ENCODE results near the gene ADM2. TPM values are rescaled to one million over a fixed set of nuclear protein-coding genes. Genes with fewer than 3 reads are reported as not detected.

The ADM2 gene
- total RNA-seq, 2 donors from 2014 or later = 6.0 to 7.0 TPM

DNA sequence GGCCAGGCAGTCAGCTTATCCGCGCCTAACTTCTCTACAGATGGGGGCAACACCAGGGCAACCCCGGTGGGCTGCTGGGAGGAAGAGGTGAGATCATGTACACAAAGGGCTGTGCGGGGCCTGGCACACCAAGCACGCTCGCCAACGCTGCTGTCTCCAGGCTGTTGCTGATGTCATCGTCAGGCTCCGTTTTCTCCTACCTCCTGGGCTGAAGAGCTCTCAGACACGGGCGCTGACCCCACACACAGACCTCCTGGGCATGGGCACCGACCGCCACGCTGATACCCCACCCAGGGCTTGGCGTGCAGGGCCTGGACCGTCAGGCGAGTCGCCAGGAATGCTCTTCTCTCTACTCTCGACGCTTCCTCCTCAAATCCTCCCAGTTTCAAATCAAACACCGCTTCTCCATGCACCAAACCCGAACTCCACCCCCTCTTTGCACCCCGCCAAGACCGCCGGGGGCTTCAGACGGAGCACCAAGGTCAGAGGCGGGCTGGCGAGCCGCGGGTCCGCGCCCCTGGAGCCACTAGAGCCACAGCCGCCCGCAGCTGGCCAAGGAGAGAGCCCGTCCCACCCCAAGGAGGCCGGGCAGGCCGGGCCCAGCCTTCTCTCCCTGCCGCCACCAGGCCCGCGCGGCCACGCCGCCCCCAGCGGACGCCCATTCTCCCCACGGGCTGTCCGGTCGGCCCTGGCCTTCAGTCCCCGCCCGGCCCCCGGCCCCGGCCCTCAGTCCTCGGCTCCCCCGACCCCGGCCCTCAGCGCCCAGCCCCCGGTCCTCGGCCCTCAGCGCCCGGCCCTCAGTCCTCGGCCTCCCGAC is 7.3 kb upstream of the ADM2 start:
- ATAC-seq (no peak), DNase-seq (ENCODE audit: low spot score in 2 of 2) (peak in 1 of 2 donors; percentile 49)
- no peaks in the 10 kb centered on the region for H3K36me3 Mint-ChIP-seq
- no peaks in the 10 kb centered on the region for H3K9me3 Mint-ChIP-seq
- H3K27ac Mint-ChIP-seq = peak overlapping the region; percentile 80 to 96

- DNase-seq (ENCODE audit: low spot score in 2 of 2) = peak; percentile 93 to 95
- Mint-ChIP-seq H3K9me3 (no peaks in the 10 kb centered on the region), H3K36me3 (no peaks in the 10 kb centered on the region), H3K27ac (peak within 1 kb of the TSS; percentile 81 to 96)
- ATAC-seq = peak; percentile 84 to 85
Observed at GRCh38 chr22:50474710-50475651, 6.4 kb upstream of the ADM2 start, which contains the start of gene SBF1. Gene SBF1, minus strand, starts transcription at chr22:50475035. Its CDS starts 195 bp downstream, at chr22:50474840.

- H3K27ac Mint-ChIP-seq = peak overlapping the region in 1 of 2 donors; percentile 81
- H3K9me3 Mint-ChIP-seq = no peaks in the 10 kb centered on the region
- DNase-seq (ENCODE audit: low spot score in 2 of 2) (no peak), ATAC-seq (no peak)
- no peaks in the 10 kb centered on the region for H3K36me3 Mint-ChIP-seq
Observed at GRCh38 chr22:50475652-50476002, 5.7 kb upstream of the ADM2 start.

DNA sequence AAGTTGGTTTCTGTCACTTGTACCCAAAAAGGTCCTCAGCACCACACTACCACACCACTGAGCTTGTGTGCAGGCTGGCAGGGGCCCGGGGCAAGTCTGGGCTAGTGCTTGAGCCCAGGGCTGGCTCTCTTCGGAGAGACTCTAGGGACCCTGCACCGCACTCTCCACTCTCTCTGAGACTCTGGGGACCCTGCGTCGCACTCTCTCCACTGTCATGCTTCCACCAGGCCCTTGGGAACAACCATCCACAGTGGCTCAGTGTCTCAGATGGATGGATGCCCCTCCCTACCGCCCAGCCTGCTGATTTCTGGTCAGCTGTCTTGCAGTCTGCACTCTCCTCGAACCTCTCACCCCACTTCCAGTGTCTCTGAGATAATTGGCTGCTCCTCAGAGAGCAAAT is 4.5 kb upstream of the ADM2 start:
- no peak for DNase-seq (ENCODE audit: low spot score in 2 of 2)
- Mint-ChIP-seq H3K9me3 (no peaks in the 10 kb centered on the region), H3K27ac (peak overlapping the region; percentile 61 to 81), H3K36me3 (no peaks in the 10 kb centered on the region)
- ATAC-seq = no peak

- no peak for ATAC-seq
- DNase-seq (ENCODE audit: low spot score in 2 of 2) = no peak
- H3K36me3 Mint-ChIP-seq = no peaks in the 10 kb centered on the region
- peak overlapping the region in 1 of 2 donors; percentile 36 for H3K27ac Mint-ChIP-seq
- no peaks in the 10 kb centered on the region for H3K9me3 Mint-ChIP-seq
Observed at GRCh38 chr22:50477923-50478322, 3.4 kb upstream of the ADM2 start.

- no peak for DNase-seq (ENCODE audit: low spot score in 2 of 2)
- peak overlapping the region in 1 of 2 donors; percentile 70 for H3K27ac Mint-ChIP-seq
Observed at GRCh38 chr22:50479721-50480120, 1.6 kb upstream of the ADM2 start.

GRCh38 chr22:50481045-50481439 is 301 bp upstream of the ADM2 start:
- Mint-ChIP-seq H3K27ac (no peak overlapping the region), H3K9me3 (no peaks in the 10 kb centered on the region), H3K36me3 (no peaks in the 10 kb centered on the region)
- DNase-seq (ENCODE audit: low spot score in 2 of 2) (no peak), ATAC-seq (no peak)

More at GRCh38 chr22:50479721-50480120, 1.6 kb upstream of the ADM2 start:
- H3K9me3 Mint-ChIP-seq = no peaks in the 10 kb centered on the region
- ATAC-seq = no peak
- H3K36me3 Mint-ChIP-seq = no peaks in the 10 kb centered on the region

- no peak for DNase-seq (ENCODE audit: low spot score in 2 of 2)
- peak in 1 of 2 donors; percentile 28 for ATAC-seq
- Mint-ChIP-seq H3K27ac (peak overlapping the region; percentile 64 to 68), H3K9me3 (no peaks in the 10 kb centered on the region), H3K36me3 (no peaks in the 10 kb centered on the region)
Observed at GRCh38 chr22:50482107-50483074, 1.0 kb downstream of the ADM2 start.

DNA sequence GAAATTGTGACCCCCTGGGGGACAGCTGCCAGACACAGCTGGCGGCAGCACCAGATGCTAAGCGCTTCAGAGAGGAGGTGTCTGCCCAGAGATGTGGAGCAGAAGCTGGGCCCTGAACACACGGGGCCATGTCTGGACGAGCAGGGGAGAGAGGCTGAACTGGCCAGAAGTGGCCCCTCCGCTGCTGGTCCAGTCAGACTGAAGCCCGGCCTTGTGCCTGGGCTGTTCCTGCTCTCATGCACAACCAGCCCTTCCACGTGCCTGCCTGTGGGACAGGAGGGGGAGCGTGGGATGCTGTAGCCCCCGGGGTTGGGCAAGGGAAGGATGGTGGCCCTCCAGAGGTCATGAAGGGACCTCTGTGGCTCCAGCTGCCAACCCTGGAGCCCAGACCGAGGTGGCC is 1.8 kb downstream of the ADM2 start:
- no peaks in the 10 kb centered on the region for H3K9me3 Mint-ChIP-seq

GRCh38 chr22:50483556-50483955 is 2.2 kb downstream of the ADM2 start:
- Mint-ChIP-seq H3K9me3 (no peaks in the 10 kb centered on the region), H3K36me3 (no peaks in the 10 kb centered on the region), H3K27ac (no peak overlapping the region)
- no peak for ATAC-seq
- DNase-seq (ENCODE audit: low spot score in 2 of 2) = no peak

More for the DNA sequence above, 1.8 kb downstream of the ADM2 start:
- ATAC-seq (no peak), DNase-seq (ENCODE audit: low spot score in 2 of 2) (no peak)
- H3K36me3 Mint-ChIP-seq = no peaks in the 10 kb centered on the region
- H3K27ac Mint-ChIP-seq = no peak overlapping the region

DNA sequence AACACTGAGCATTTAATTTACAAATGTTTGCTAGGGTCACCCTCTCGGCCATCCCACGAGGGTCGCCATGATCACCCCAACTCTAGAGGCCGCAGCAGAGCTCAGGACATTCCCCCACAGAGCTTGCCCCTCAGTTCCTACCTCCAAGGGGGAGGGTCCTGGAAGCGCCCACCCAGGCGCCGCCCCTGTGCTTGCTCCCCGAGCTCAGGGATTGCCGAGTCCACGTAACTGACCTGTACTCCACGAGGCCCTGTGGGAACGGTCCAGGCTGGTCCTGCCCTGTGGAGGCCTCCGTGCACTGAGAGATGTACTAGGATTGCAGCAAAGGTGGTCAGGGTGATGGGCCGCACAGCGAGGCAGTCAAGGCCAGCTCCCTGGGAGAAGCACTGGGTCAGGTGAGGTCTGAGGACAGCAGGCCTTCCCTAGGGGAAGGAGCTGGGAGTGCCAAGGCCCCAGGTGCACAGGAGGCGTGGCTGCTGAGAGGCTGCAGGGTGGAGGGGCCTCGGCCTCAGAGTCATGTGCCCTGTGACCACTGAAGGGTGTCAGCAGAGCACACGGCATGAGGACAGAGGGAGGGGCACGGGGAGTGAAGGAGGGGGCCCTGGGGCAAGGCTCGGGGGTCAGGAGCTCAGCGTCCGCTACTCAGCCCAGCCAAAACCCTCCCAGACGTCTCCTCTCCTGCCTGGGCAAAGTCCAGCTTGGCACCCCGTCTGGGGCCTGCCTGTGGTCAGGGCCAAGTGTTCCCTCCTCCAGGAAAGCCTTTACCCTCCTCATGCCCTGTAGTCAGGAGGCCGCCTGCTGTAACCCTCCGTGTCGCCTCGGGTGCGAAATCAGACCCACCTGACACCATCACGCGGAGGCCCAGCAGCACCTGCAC is 2.9 kb downstream of the ADM2 start:
- no peaks in the 10 kb centered on the region for H3K9me3 Mint-ChIP-seq
- no peak for DNase-seq (ENCODE audit: low spot score in 2 of 2)

DNA sequence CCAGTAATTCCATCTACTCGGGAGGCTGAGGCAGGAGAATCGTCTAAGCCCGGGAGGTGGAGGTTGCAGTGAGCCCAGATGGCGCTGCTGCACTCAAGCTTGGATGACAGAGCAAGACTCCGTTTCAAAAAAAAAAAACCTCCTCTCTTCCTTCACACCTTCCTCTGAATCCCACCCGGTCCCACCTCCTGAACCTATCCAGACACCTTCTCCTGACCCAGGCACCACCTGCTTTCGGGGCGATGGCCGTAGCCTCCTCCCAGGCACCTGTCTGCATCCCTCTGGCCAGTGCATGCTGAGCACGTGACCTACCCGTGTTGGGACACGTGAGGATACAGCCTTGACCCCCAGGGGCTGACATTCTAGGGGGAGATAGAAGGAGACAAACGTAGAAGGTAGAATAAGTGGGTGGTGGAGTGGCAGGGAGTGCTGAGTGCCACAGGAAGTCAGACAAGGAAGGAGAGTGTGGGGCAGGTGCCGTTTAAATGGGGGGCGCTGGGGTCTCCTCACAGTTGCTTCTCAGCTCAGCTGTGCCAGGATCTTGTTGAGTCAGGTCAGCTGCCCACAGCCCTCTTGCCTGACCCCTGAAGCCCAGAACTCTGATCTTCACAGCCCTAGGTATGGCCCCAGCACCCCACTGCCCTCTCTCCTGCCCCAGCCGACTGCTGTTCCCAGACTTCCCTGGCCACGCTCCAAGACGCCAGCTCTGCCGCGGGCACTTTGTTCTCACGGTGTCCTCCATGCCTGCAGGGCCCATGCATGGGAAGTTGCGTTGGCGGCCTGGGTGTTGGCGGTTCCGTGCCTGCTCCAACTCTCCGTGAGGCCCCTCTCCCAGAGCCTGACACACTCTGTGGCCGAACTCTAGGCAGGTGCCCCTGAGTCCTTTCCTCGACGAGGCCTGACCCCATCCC is 4.1 kb downstream of the ADM2 start:
- Mint-ChIP-seq H3K9me3 (no peaks in the 10 kb centered on the region), H3K36me3 (no peaks in the 10 kb centered on the region), H3K27ac (peak overlapping the region in 1 of 2 donors; percentile 47)
- DNase-seq (ENCODE audit: low spot score in 2 of 2) = no peak
- ATAC-seq = no peak

More for the DNA sequence above, 2.9 kb downstream of the ADM2 start:
- H3K27ac Mint-ChIP-seq = no peak overlapping the region
- ATAC-seq = no peak
- no peaks in the 10 kb centered on the region for H3K36me3 Mint-ChIP-seq

DNA sequence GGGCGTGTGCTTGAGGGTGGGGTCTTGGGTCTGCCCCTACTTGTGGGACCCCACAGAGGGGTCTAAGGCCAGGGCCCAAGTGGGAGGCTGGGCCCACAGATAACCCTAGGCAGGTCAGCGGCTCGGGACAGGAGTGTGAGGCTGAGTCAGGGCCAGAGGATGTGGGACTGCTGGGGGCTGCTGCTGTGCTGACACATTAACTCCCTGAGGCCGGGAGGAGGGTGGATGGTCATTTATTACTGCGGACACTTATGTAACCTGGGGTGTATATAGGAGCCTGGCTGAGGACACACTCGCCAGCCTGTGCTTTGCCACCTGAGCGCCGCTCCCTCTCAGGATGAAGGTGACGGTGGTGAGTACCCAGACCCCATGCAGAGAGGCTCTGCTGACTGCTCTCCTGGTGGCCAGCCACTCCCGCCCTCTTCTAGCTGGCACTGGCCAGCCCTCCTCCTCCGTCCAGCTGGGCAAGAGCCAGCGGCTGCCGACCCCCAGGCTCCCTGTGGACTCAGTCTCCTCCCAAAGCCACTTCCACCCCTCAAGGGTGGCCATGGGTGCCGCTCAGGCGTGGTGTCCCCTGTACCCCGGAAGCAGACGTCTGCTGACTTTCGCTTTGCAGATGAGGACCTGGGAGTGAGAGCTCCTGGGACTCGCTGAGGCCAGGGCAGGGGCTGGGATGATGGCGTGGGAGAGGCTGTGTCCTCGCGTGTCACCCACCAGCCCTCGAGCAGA is 5.4 kb downstream of the ADM2 start, which contains the start of gene MIOX:
MIOX (plus strand) TSS at position 299 of the 729 bp plus-strand sequence; CDS start at position 338, 39 bp downstream.
- no peak for ATAC-seq
- Mint-ChIP-seq H3K9me3 (no peaks in the 10 kb centered on the region), H3K36me3 (no peaks in the 10 kb centered on the region), H3K27ac (no peak within 1 kb of the TSS)
- no peak for DNase-seq (ENCODE audit: low spot score in 2 of 2)

Measured in activated naive CD4-positive, alpha-beta T cell treated with anti-CD3 and anti-CD28 coated beads, Interleukin-2, amount 50 U/mL, for 72 hours (primary cell).